H1 (cell line): ENCODE data around the gene CDR2. TPM values are rescaled to one million over a fixed set of nuclear protein-coding genes. Genes with fewer than 3 reads are reported as not detected.

Experiments
- CTCF ChIA-PET: fragments of 300-600 bp; sonication (Branson Sonifier 250); formaldehyde crosslinking; loops from one replicate; lab custom pipeline; 2021; ENCODE audit not compliant: partially characterized antibody; lab: Charles Lee
- POLR2A ChIA-PET: fragments of 300-600 bp; sonication (Branson Sonifier 250); formaldehyde crosslinking; loops from one replicate; lab custom pipeline; 2021; ENCODE audit warnings: inconsistent platforms; ENCODE audit not compliant: partially characterized antibody; lab: Charles Lee
- DNase-seq, 2 experiments: peaks; one replicate each; pipeline versions ENCODE4 v3.0.0 to v3.0.0-alpha.2; 2010 to 2022; ENCODE audit warnings: low spot score in 2 of 2, low read depth in 1 of 2, mixed read lengths in 1 of 2
- FAIRE-seq: peaks from 2 replicates; lab custom pipeline; 2011; peaks lifted over from hg19 to GRCh38; lab: Jason Lieb, UNC
- H2AFZ ChIP-seq: 2 replicates; pipeline ENCODE4 v1.8.1; 2012; ENCODE audit warnings: low read length, inconsistent platforms
- H2AK5ac ChIP-seq: 2 replicates; pipeline ENCODE4 v1.6.1; 2013; ENCODE audit warnings: low read depth, low read length
- H2BK120ac ChIP-seq: replicated peaks from 2 replicates; pipeline ENCODE3; 2013; ENCODE audit warnings: low read depth, low read length, inconsistent platforms
- H2BK12ac ChIP-seq: 2 replicates; pipeline ENCODE4 v1.6.1; 2013; ENCODE audit warnings: low read depth, low read length
- H2BK15ac ChIP-seq: 2 replicates; pipeline ENCODE4 v1.6.1; 2013; ENCODE audit warnings: low read length
- H2BK20ac ChIP-seq: 2 replicates; pipeline ENCODE4 v1.6.1; 2013; ENCODE audit warnings: low read length
- H2BK5ac ChIP-seq: 2 replicates; pipeline ENCODE4 v1.6.1; 2013; ENCODE audit warnings: low read depth, low read length
- H3K14ac ChIP-seq: 2 replicates; pipeline ENCODE4 v1.6.1; 2013; ENCODE audit warnings: inconsistent platforms; ENCODE audit not compliant: insufficient read length
- H3K18ac ChIP-seq: 2 replicates; pipeline ENCODE4 v1.6.1; 2013; ENCODE audit warnings: low read length; ENCODE audit errors: extremely low read depth
- H3K23ac ChIP-seq: 2 replicates; pipeline ENCODE4 v1.6.1; 2013; ENCODE audit warnings: inconsistent platforms; ENCODE audit not compliant: insufficient read length
- H3K23me2 ChIP-seq: 2 replicates; pipeline ENCODE4 v1.6.1; 2013; ENCODE audit warnings: low read depth, low read length
- H3K27ac ChIP-seq: 2 replicates; pipeline ENCODE4 v1.6.1; 2011; ENCODE audit warnings: low read depth, low read length, inconsistent platforms
- H3K27me3 ChIP-seq, 4 experiments: replicated peaks in 1 of 4; 1 replicate in 1 of 4; 2 replicates in 3 of 4; pipeline versions ENCODE4 v1.6.1 to v1.8.1; 2011 to 2013; ENCODE audit warnings: low read length in 3 of 4, mild to moderate bottlenecking in 3 of 4, inconsistent platforms in 2 of 4, mixed read lengths in 2 of 4, moderate library complexity in 1 of 4; ENCODE audit not compliant: control insufficient read depth in 3 of 4, insufficient read depth in 3 of 4; ENCODE audit errors: extremely low read depth in 1 of 4
- H3K36me3 ChIP-seq, 4 experiments: 2 replicates each; pipeline versions ENCODE4 v1.6.1 to v1.8.1; 2011 to 2013; ENCODE audit warnings: mild to moderate bottlenecking in 4 of 4, low read length in 3 of 4, moderate library complexity in 2 of 4, control low read depth in 1 of 4, inconsistent platforms in 1 of 4; ENCODE audit not compliant: insufficient read depth in 4 of 4, control insufficient read depth in 2 of 4
- H3K4ac ChIP-seq: replicated peaks from 2 replicates; pipeline ENCODE3; 2013; ENCODE audit warnings: low read length, low read depth, mixed read lengths, inconsistent platforms; ENCODE audit not compliant: insufficient read length
- H3K4me1 ChIP-seq, 4 experiments: replicated peaks in 1 of 4; 1 replicate in 1 of 4; 2 replicates in 3 of 4; pipeline versions ENCODE4 v1.6.1 to v1.8.1; 2011 to 2013; ENCODE audit warnings: low read length in 3 of 4, inconsistent platforms in 2 of 4, mixed read lengths in 1 of 4; ENCODE audit not compliant: insufficient read depth in 4 of 4, control insufficient read depth in 3 of 4
- H3K4me2 ChIP-seq, 2 experiments: 2 replicates each; pipeline versions ENCODE4 v1.6.1 to v1.8.1; 2011 to 2013; ENCODE audit warnings: low read depth in 2 of 2, low read length in 2 of 2, control low read depth in 1 of 2, inconsistent platforms in 1 of 2, mild to moderate bottlenecking in 1 of 2; ENCODE audit not compliant: insufficient read depth in 1 of 2
- H3K4me3 ChIP-seq, 4 experiments: fragments of 200-600, 300-600 bp in 1 of 4; sonication (generic), shearing (Covaris generic), sonication (Bioruptor Twin) in 1 of 4; 2 replicates each; pipeline versions ENCODE4 v1.5.1 to v1.8.1; 2011 to 2016; ENCODE audit warnings: low read length in 4 of 4, low read depth in 3 of 4, control low read depth in 2 of 4, inconsistent platforms in 2 of 4, mild to moderate bottlenecking in 2 of 4, mixed read lengths in 1 of 4, moderate library complexity in 1 of 4; ENCODE audit not compliant: insufficient read depth in 2 of 4; ENCODE audit errors: extremely low read depth in 1 of 4
- H3K56ac ChIP-seq: replicated peaks from 2 replicates; pipeline ENCODE3; 2013; ENCODE audit warnings: low read depth, mild to moderate bottlenecking, mixed read lengths, low read length, inconsistent platforms; ENCODE audit not compliant: insufficient read length
- H3K79me1 ChIP-seq: 2 replicates; pipeline ENCODE4 v1.6.1; 2013; ENCODE audit warnings: low read depth, low read length, control low read depth
- H3K79me2 ChIP-seq, 2 experiments: 2 replicates each; pipeline versions ENCODE4 v1.6.1 to v1.8.1; 2012 to 2013; ENCODE audit warnings: low read length in 2 of 2, mild to moderate bottlenecking in 2 of 2, inconsistent platforms in 1 of 2; ENCODE audit not compliant: insufficient read depth in 2 of 2, control insufficient read depth in 1 of 2
- H3K9ac ChIP-seq, 4 experiments: replicated peaks in 1 of 4; 1 replicate in 1 of 4; 2 replicates in 3 of 4; pipeline versions ENCODE4 v1.6.1 to v1.8.1; 2011 to 2013; ENCODE audit warnings: low read depth in 3 of 4, low read length in 3 of 4, control low read depth in 2 of 4, mild to moderate bottlenecking in 2 of 4, moderate library complexity in 2 of 4, inconsistent platforms in 1 of 4; ENCODE audit errors: extremely low read depth in 1 of 4
- H3K9me3 ChIP-seq, 2 experiments: 2 replicates each; pipeline versions ENCODE4 v1.6.1 to v1.8.1; 2012 to 2013; ENCODE audit warnings: mild to moderate bottlenecking in 2 of 2, moderate library complexity in 2 of 2, control low read depth in 1 of 2, inconsistent platforms in 1 of 2, low read depth in 1 of 2, low read length in 1 of 2, mixed read lengths in 1 of 2; ENCODE audit not compliant: insufficient read depth in 2 of 2
- H4K20me1 ChIP-seq, 2 experiments: replicated peaks in 1 of 2; 2 replicates each; pipeline versions ENCODE3 to v1.8.1; 2011 to 2013; ENCODE audit warnings: inconsistent platforms in 2 of 2, low read length in 2 of 2, mild to moderate bottlenecking in 1 of 2; ENCODE audit not compliant: insufficient read depth in 2 of 2, control insufficient read depth in 1 of 2
- H4K5ac ChIP-seq: 2 replicates; pipeline ENCODE4 v1.6.1; 2013; ENCODE audit warnings: low read length, low read depth, mixed read lengths, inconsistent platforms; ENCODE audit not compliant: insufficient read length
- H4K8ac ChIP-seq: 2 replicates; pipeline ENCODE4 v1.8.0; 2013; ENCODE audit warnings: mild to moderate bottlenecking, moderate library complexity, low read length, inconsistent platforms; ENCODE audit not compliant: insufficient read depth; ENCODE audit errors: extremely low read depth
- H4K91ac ChIP-seq: replicated peaks from 2 replicates; pipeline ENCODE3; 2013; ENCODE audit warnings: low read length, mixed read lengths, inconsistent platforms; ENCODE audit not compliant: insufficient read length
- BRCA1 ChIP-seq: IDR thresholded peaks from 2 replicates; pipeline ENCODE4 v1.6.1; 2012; ENCODE audit warnings: low read depth, low read length, improper control_type of control experiment
- CHD1 ChIP-seq: IDR thresholded peaks from 2 replicates; pipeline ENCODE4 v1.6.1; 2012; ENCODE audit warnings: low read depth, low read length, improper control_type of control experiment
- EP300 ChIP-seq, 2 experiments: IDR thresholded peaks; 1 replicate in 1 of 2; 2 replicates in 1 of 2; pipeline ENCODE4 v1.6.1; 2011 to 2012; ENCODE audit warnings: low read depth in 2 of 2, low read length in 2 of 2, mild to moderate bottlenecking in 2 of 2, borderline replicate concordance in 1 of 2, inconsistent platforms in 1 of 2, moderate library complexity in 1 of 2
- GTF2F1 ChIP-seq: IDR thresholded peaks from 2 replicates; pipeline ENCODE4 v1.6.1; 2012; ENCODE audit warnings: low read depth, low read length, improper control_type of control experiment, borderline replicate concordance
- HDAC6 ChIP-seq: IDR thresholded peaks from one replicate; pipeline ENCODE4 v1.7.1; 2012; ENCODE audit warnings: low read depth, mild to moderate bottlenecking, inconsistent platforms, low read length, moderate library complexity
- SAP30 ChIP-seq: fragments of 300-600 bp; sonication (generic); IDR thresholded peaks from 2 replicates; pipeline ENCODE4 v1.7.1; 2012; ENCODE audit warnings: low read length, moderate library complexity, mild to moderate bottlenecking, inconsistent platforms; ENCODE audit not compliant: insufficient read depth, insufficient replicate concordance
- SIRT6 ChIP-seq: IDR thresholded peaks from one replicate; pipeline ENCODE4 v1.7.1; 2012; ENCODE audit warnings: low read length, inconsistent platforms
- SP1 ChIP-seq: IDR thresholded peaks from 2 replicates; pipeline ENCODE4 v1.6.1; 2011; ENCODE audit warnings: low read depth, low read length
- SUZ12 ChIP-seq: fragments of 200-600 bp; sonication (generic); IDR thresholded peaks from 2 replicates; pipeline ENCODE4 v1.6.1; 2012; ENCODE audit warnings: mild to moderate bottlenecking, inconsistent platforms, low read length, moderate library complexity, mixed read lengths
- TAF1 ChIP-seq: IDR thresholded peaks from 2 replicates; pipeline ENCODE4 v1.6.1; 2011; ENCODE audit warnings: mild to moderate bottlenecking, low read depth, low read length
- TAF7 ChIP-seq: optimal IDR thresholded peaks from 2 replicates; pipeline ENCODE3; 2011; ENCODE audit warnings: low read depth, mild to moderate bottlenecking, inconsistent platforms, low read length, moderate library complexity, borderline replicate concordance
- TBP ChIP-seq: IDR thresholded peaks from 2 replicates; pipeline ENCODE4 v1.6.1; 2011; ENCODE audit warnings: low read depth, low read length, improper control_type of control experiment
- USF2 ChIP-seq: IDR thresholded peaks from 2 replicates; pipeline ENCODE4 v1.6.1; 2011; ENCODE audit warnings: low read length, improper control_type of control experiment
- WGBS, 2 experiments: shearing (Covaris generic) in 1 of 2; methylation state at CpG; one replicate each; pipeline versions ENCODE4 v1.1.6 to v1.1.7; 2013 to 2015; ENCODE audit warnings: low lambda C conversion rate in 2 of 2, mixed read lengths in 2 of 2, inconsistent platforms in 1 of 2, low coverage in 1 of 2, missing lambda C conversion rate in 1 of 2; ENCODE audit not compliant: insufficient replicate concordance in 2 of 2, insufficient coverage in 1 of 2, insufficient read length in 1 of 2; ENCODE audit errors: extremely low coverage in 1 of 2, missing lambda C conversion rate in 1 of 2; 5-methylcytosine and 5-hydroxymethylcytosine counted together
- polyA plus RNA-seq, 7 experiments: library from polyadenylated mRNA; depleted of rRNA in 3 of 7; stranded (reverse) in 5 of 7; unstranded in 2 of 7; fragments of >200 nt in 5 of 7; fragments of 200-250 nt in 2 of 7; gene quantifications; 1 replicate in 5 of 7; 2 replicates in 1 of 7; 4 replicates in 1 of 7; pipeline versions ENCODE4 v1.2.1 to v1.2.3, GENCODE V29; 2011 to 2013; ENCODE audit warnings: missing spikeins in 2 of 7, mixed read lengths in 2 of 7
- total RNA-seq: library from RNA; stranded (reverse); fragmentation: NEBNext Ultra II Directional; extraction: Animal tissue kit (Norgen Biotek cat#: 25700); gene quantifications from 2 replicates; pipeline ENCODE4 v1.2.1, GENCODE V29; 2021

The CDR2 gene
- total and polyA plus RNA-seq, 2 of the 8 experiments (the other 6 are each of a cell fraction or from before 2014, with no cell fraction given): 16.3 to 34.9 TPM

DNA sequence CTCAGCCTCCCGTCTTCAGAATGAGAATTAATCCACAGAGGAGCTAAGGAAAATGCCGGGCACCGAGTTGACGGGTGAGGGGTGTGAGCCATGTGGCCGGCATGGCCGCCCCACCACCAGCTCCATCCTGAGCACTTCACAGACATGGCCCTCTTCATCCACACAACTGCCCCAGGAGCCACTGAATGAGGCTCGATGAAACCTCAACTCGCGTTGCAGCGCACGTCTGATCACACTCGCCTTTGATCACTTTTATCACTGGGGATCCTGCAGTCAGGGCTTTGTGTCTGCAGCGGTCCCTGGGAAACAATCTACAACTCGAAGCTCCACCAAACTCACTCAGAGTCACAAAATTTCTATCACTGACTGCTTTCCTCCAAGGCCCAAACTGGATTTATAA lies 46.7 kb upstream of the CDR2 start:
- Histone ChIP-seq H3K27me3 (no peaks in the 10 kb centered on the region), H3K4ac (no peak overlapping the region), H4K5ac (no peak overlapping the region), H2BK12ac (no peak overlapping the region), H2BK20ac (no peak overlapping the region), H2BK120ac (no peak overlapping the region), H2AFZ (no peak overlapping the region), H3K23ac (no peak overlapping the region), H3K14ac (no peak overlapping the region), H3K27ac (no peak overlapping the region), H4K20me1 (peaks cover 0 to 5% of the 10 kb centered on the region in 2 experiments), H4K8ac (no peak overlapping the region), H3K4me1 (no peaks in the 10 kb centered on the region), H3K79me2 (no peaks in the 10 kb centered on the region), H3K23me2 (peaks cover 3% of the 10 kb centered on the region; the same call in 1 of the 2 replicates), H3K4me3 (no peak overlapping the region), H3K56ac (no peak overlapping the region), H3K36me3 (peaks cover 0 to 8% (median 0%) of the 10 kb centered on the region in 4 experiments; a peak in 1 of 8 replicates), H2AK5ac (no peak overlapping the region), H2BK5ac (no peak overlapping the region), H4K91ac (no peak overlapping the region), H3K79me1 (no peaks in the 10 kb centered on the region), H2BK15ac (no peak overlapping the region), H3K9ac (no peak overlapping the region), H3K4me2 (no peak overlapping the region), H3K9me3 (no peaks in the 10 kb centered on the region; a peak in 1 of 4 replicates), H3K18ac (no peak overlapping the region)
- FAIRE-seq: no peak
- 89% methylated on average over 14 of the region's 14 CpGs; no CpG with 5 or more reads in 1 of the 2 experiments for WGBS, 2 experiments
- ChIA-PET CTCF (interaction anchor here (0.6 to 1.7 kb wide), 4 partner anchors 71 to 1233 kb away, joined by 3 to 5 read pairs (median 3); no protein-coding TSS in a partner anchor), POLR2A (interaction anchor here (1.2 kb wide), 1 partner anchor 18 kb away, joined by 4 read pairs; no protein-coding TSS in a partner anchor)
- peak in 1 of 2 experiments; percentile 32 for DNase-seq
- TF ChIP-seq GTF2F1 (no peak), TAF1 (no peak), SAP30 (no peak), TBP (no peak), USF2 (no peak), CHD1 (no peak), SIRT6 (no peak), HDAC6 (no peak), EP300 (IDR thresholded peaks at IDR 0.05; ENCODE audit: borderline replicate concordance in 1 of 2, low read depth in 2 of 2, low read length in 2 of 2) (no peak), TAF7 (no peak), SUZ12 (no peak), BRCA1 (no peak), SP1 (no peak)
